HG03460 (cell line): ENCODE measurements around the gene DUS1L.

Experiments used
- ATAC-seq: cut with Tn5 transposase; IDR thresholded peaks from one replicate; pipeline ENCODE4 v1.9.1; 2021; ENCODE audit not compliant: unreplicated experiment

The DUS1L gene

DNA sequence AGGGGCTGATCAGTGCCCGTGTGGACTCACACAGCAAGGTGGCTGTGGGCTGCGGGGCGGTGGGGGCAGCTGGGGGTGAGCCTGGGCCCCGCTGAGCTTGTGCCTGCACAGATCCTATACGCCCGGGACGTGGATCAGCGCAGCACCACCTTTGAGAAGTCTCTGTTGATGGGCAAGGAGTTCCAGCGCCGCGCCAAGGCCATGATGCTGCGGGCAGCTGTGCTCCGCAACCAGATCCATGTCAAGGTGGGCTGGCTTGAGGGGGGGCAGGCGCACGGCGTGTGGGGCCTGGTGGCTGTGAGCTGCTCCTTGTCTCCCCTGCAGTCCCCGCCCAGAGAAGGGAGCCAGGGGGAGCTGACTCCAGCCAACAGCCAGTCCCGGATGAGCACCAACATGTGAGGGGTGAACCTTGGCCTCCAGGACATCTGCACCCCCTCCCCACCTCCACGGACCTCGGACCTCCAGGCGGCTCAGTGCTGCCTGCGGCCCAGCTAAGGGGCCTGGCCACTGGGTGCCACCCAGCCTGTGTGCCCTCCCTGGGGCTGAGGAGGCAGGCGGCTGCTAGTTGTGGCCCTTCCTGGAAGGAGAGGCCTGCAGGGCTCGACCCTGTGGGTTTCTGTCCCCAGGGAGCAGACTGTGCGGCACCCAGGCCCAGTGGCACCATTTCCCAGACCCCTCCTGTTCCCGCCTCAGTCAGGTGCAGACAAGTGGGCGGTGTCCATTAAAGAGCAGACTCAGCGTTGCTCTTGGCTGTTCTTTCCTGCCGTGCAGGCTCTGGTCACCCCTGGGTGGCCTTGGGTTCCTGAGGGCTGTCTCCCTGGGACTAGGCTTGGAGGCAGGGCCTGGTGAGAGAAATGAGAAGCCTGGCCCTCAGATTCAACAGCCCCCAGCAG, 8.6 kb downstream of the DUS1L start:
- no peak for ATAC-seq

- no peak for ATAC-seq
These were observed 9.5 kb downstream of the DUS1L start for GRCh38 chr17:82055965-82056728.

GRCh38 chr17:82055023-82055964, 10.3 kb downstream of the DUS1L start:
- ATAC-seq, result no peak

GRCh38 chr17:82054351-82055022, 11.1 kb downstream of the DUS1L start:
- no peak for ATAC-seq

DNA sequence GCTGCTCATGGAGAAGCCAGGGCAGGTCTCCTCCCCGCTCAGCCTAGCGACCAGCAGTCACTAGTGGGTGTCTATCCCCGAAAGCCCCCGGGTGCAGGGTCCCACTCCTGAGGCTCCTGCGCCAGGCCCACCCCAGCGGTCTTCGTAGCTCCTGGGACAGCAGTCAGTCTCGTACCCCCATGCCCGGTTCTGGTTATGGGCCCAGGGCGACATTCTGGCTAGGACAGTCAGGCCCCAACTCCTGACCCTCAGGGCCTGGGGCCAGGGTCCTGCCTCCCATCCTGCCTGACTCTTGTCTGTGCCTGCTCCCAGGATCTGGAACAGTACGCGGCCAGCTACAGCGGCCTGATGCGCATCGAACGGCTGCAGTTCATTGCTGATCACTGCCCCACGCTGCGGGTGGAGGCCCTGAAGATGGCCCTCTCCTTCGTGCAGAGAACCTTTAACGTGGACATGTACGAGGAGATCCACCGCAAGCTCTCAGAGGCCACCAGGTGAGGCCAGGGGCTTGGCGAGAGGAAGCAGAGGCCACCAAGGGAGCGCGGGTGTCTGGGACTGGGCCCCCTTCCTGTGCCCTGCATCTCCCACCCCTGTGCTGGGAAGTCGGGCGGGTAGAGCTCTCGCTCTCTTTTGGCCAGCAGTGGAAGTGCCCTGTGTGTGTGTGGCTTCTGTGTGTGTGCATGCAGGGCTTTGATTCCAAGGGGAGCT, 11.9 kb downstream of the DUS1L start:
- no peak for ATAC-seq

- no peak for ATAC-seq
These were observed 12.5 kb downstream of the DUS1L start for GRCh38 chr17:82053130-82053529.

DNA sequence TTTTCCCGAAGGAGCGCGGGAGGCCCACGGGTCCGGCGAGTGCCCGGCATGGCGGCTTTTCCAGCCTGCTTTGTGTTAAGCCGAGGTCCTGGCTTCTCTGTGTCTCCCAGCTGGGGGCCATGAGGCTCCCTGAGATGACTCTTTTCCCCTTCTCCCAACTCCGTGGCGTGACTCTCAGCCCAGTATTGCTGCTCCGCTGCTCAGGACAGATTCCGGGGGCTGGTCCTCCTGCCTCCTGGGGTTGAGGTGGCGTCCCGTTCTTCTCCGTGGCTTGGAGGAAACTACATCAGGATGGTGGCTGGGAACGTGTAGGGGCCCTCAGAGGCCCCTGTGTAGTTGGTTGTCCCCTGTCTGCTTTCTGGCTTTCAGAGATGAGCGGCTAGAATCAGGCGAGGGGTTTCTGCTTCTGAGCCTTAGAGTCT, 13.0 kb downstream of the DUS1L start:
- ATAC-seq, result no peak

DNA sequence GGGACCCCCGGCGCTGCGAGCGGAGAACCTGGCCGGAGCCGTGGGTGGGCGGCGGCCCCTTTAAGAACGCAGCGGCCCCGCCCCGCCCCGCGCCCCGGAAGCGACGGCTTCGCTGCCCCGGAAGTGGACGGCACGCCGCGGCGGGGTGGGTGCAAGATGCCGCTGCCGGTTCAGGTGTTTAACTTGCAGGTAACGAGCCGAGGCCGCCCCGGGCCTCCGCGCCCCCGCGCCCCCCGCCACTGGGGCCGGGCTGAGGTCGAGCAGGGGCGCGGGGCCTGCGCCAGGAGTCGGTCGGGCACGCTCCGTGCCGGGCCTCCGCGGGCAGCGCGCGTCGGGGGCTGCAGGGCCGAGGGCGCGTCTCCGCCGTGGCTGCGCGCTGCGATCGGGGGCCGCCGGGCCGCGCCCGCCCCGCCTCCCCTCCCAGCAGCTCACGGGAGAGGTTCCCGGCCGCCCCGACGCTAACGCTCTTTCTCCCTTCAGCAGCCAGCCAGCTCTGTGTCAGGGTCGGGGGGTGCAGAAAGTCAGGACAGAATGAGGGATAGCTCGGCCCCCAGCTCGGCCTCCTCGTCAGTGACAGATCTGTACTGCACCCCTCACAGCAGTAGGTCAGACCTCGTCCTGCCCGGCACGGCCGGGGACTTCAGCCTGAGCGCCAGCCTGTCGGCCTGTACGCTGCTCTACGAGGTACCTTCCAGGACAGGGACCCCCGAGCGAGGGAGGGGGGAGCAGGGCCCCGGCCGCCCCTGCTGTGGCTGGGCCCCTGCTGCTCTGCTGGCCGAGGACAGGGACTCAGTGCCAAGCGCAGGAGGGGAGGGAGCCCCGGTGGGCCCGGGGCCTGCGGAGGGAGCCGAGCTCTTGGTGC, 13.6 kb downstream of the DUS1L start, which contains the start of the genes GPS1 and RFNG:
Gene GPS1, plus strand, starts transcription at position 123 of the 862 bp plus-strand sequence. Its CDS starts 34 bp downstream, at position 157.
Gene RFNG, minus strand, starts transcription at position 36 of the 862 bp plus-strand sequence. CDS start 45 bp downstream, outside the sequence.
- ATAC-seq, result no peak

- no peak for ATAC-seq
These were observed 14.6 kb downstream of the DUS1L start for GRCh38 chr17:82050761-82051641.

GRCh38 chr17:82050152-82050760, 15.3 kb downstream of the DUS1L start:
- no peak for ATAC-seq

DNA sequence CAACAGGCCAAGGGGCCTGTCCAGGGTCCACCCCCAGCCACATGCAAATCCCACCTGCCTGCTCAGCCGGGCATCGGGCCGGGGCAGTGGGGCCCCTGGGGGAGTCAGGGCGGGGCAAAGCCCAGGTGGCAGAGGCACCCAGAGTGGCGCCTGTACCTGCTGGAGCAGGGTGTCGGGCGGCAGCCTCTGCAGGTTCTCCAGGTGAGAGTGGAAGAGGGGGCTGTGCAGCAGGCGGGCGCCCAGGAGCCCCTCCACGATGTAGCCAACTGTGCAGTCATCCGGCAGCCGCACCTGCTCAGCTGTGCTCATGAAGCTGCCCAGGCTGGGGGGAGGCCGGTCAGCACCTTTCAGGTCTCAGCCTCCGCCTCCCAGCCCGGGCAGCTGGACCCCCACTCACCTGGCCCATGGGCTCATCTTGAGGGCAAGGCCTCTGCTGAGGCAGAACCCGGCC, 16.1 kb downstream of the DUS1L start:
- no peak for ATAC-seq

GRCh38 chr17:82049106-82049505, 16.5 kb downstream of the DUS1L start:
- no peak for ATAC-seq

GRCh38 chr17:82048571-82048971, 17.0 kb downstream of the DUS1L start:
- ATAC-seq, result no peak

GRCh38 chr17:82047914-82048570, 17.6 kb downstream of the DUS1L start:
- no peak for ATAC-seq

DNA sequence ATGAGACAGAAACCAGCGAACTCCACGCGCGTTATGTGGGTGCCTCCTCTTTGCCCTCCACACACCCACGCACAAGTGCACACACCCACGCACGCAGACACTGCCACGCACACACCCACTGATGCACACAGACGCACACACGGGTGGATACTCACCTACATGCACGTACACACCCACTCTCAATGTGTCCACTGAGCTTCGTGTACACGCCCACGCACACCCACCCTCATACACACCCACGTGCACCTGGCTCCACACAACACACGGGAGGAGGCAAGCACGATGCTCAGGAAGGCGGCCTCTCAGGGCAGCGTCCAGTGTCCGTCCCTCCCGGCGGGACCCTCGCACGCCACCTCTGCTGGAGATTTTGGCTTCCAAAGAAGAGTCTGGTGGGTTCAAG, 18.2 kb downstream of the DUS1L start:
- ATAC-seq, result no peak

- ATAC-seq, result no peak
These were observed 18.7 kb downstream of the DUS1L start for GRCh38 chr17:82046903-82047302.
